ENCODE results near the gene PCDH12. TPM values are rescaled to one million over a fixed set of nuclear protein-coding genes. Genes with fewer than 3 reads are reported as not detected.
A peak's percentile ranks its signal among the peaks of the same experiment; 100 is the strongest.

Gene PCDH12
- total and polyA plus RNA-seq, 2 donors (not counting 3 experiments of a cell fraction or from before 2014, with no cell fraction given): 6.2 to 20.4 TPM

DNA sequence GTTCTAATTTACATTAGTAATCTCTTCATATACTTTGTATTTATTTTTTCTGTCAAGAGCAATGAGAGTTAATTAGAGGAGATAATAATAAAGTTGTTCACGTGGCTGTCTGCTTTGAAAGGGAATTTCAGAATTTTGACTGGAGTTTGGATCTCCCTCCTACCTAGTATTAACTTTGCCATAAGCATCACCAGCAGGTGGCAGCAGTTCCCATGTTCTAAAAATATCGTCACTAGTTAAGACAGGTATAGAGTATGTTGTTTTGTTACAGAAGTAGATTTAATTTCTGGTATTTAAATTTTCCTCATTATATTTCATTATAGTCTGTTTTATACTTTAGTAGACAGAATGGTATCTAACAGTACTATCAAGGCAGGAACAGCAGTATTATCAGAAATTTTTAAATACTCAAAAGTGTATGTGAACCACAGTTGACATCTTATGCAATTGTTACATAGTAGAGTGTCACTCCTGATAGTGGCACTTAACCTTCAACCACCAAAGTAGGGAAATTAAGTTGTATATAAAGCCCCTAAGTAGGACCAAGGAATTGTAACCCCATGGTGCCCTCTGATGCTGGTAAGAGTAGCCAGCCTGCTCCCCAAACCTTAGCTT lies 34.5 kb upstream of the PCDH12 start:
- BruUV-seq (replicated peaks): no TSS peak
- DNase-seq (ENCODE audit: low read depth, low spot score) (peak; percentile 72), FAIRE-seq (peak; percentile 68)
- Histone ChIP-seq H3K27me3 (ENCODE audit: control insufficient read depth in 2 of 2, insufficient read depth in 2 of 2, low read length in 2 of 2) (no peaks in the 10 kb centered on the region), H3K79me2 (ENCODE audit: control insufficient read depth, insufficient read depth, low read length) (no peaks in the 10 kb centered on the region), H3K9me1 (replicated peaks; ENCODE audit: control insufficient read depth, extremely low read depth, insufficient read depth, low read length) (no peaks in the 10 kb centered on the region), H3K36me3 (ENCODE audit: control insufficient read depth in 2 of 2, extremely low read depth in 1 of 2, insufficient read depth in 2 of 2, low read length in 2 of 2) (peaks cover 4 to 17% of the 10 kb centered on the region in 2 experiments), H3K4me3 (replicated peaks in 1 of 3; ENCODE audit: insufficient read depth in 1 of 3, low read depth in 1 of 3, low read length in 3 of 3) (no peak overlapping the region), H3K4me1 (ENCODE audit: control insufficient read depth, extremely low read depth, insufficient read depth, low read length) (no peaks in the 10 kb centered on the region), H2AFZ (ENCODE audit: low read depth, low read length) (no peak overlapping the region), H3K27ac (ENCODE audit: insufficient read depth, low read depth, low read length) (no peak overlapping the region), H3K4me2 (ENCODE audit: insufficient read depth, low read length) (no peak overlapping the region), H3K9me3 (replicated peaks; ENCODE audit: control insufficient read depth, insufficient read depth, low read length) (no peaks in the 10 kb centered on the region), H3K9ac (replicated peaks; ENCODE audit: extremely low read depth, insufficient read depth, low read length) (no peak overlapping the region), H4K20me1 (replicated peaks; ENCODE audit: control insufficient read depth, extremely low read depth, insufficient read depth, low read length) (no peaks in the 10 kb centered on the region)
- intact Hi-C loops (cut with micrococcal nuclease) (loop anchor here (1.0 to 5.0 kb wide), 2 partner anchors 152 to 705 kb away; no protein-coding TSS in a partner anchor), dilution Hi-C loops (cut with MboI; ENCODE audit: extremely low pct_ligation_motif_present, low sequenced_read_pairs) (loop anchor here (25.0 kb wide), 1 partner anchor 145 kb away; no protein-coding TSS in a partner anchor)
- ChIA-PET CTCF (interaction anchor here (2.5 to 4.8 kb wide), 7 partner anchors 8 to 301 kb away, joined by 13 to 93 read pairs (median 22); partner anchors contain the start of gene GNPDA1), POLR2A (interaction anchor here (1.0 kb wide), 1 partner anchor 151 kb away, joined by 7 read pairs; no protein-coding TSS in a partner anchor)
- TF ChIP-seq GATA2 (IDR thresholded peaks at IDR 0.05; ENCODE audit: insufficient read depth, insufficient read length, low read depth, low read length) (no peak), JUN (IDR thresholded peaks at IDR 0.05; ENCODE audit: borderline replicate concordance, insufficient read depth, insufficient read length, low read depth) (no peak), MYC (IDR thresholded peaks at IDR 0.05; ENCODE audit: low read depth, low read length) (no peak), FOS (IDR thresholded peaks at IDR 0.05; ENCODE audit: borderline replicate concordance, insufficient read depth, low read length) (no peak), POLR2AphosphoS5 (IDR thresholded peaks at IDR 0.05; ENCODE audit: insufficient read depth, low read depth, low read length) (no peak), EZH2 (IDR thresholded peaks at IDR 0.05; ENCODE audit: borderline replicate concordance, low read depth, low read length, severe bottlenecking) (no peak), POLR2A (IDR thresholded peaks at IDR 0.05; ENCODE audit: low read depth, low read length) (no peak)
- TF ChIP-seq, protein P1, sequence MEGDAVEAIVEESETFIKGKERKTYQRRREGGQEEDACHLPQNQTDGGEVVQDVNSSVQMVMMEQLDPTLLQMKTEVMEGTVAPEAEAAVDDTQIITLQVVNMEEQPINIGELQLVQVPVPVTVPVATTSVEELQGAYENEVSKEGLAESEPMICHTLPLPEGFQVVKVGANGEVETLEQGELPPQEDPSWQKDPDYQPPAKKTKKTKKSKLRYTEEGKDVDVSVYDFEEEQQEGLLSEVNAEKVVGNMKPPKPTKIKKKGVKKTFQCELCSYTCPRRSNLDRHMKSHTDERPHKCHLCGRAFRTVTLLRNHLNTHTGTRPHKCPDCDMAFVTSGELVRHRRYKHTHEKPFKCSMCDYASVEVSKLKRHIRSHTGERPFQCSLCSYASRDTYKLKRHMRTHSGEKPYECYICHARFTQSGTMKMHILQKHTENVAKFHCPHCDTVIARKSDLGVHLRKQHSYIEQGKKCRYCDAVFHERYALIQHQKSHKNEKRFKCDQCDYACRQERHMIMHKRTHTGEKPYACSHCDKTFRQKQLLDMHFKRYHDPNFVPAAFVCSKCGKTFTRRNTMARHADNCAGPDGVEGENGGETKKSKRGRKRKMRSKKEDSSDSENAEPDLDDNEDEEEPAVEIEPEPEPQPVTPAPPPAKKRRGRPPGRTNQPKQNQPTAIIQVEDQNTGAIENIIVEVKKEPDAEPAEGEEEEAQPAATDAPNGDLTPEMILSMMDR (IDR thresholded peaks at IDR 0.05; ENCODE audit: extremely low read depth in 1 of 2, insufficient read depth in 1 of 2, low read depth in 1 of 2, low read length in 2 of 2): peak; percentile 45 to 58
- TF ChIP-seq, protein P2, sequence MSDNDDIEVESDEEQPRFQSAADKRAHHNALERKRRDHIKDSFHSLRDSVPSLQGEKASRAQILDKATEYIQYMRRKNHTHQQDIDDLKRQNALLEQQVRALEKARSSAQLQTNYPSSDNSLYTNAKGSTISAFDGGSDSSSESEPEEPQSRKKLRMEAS (IDR thresholded peaks at IDR 0.05; ENCODE audit: insufficient read depth, insufficient read length): no peak
